Measurements from ENCODE around the gene MESP2.

Gene MESP2

GRCh38 chr15:89825271-89825940 lies 49.3 kb downstream of the MESP2 start:
- no peak overlapping the region for H3K4me3 ChIP-seq (ENCODE audit: low read length)
- DNase-seq (ENCODE audit: low read depth, low spot score): no peak

- DNase-seq (ENCODE audit: low read depth, low spot score): no peak
- no peak overlapping the region for H3K4me3 ChIP-seq (ENCODE audit: low read length)
Measured at GRCh38 chr15:89826671-89827655, 50.8 kb downstream of the MESP2 start.

GRCh38 chr15:89827829-89828228 lies 51.7 kb downstream of the MESP2 start:
- no peak overlapping the region for H3K4me3 ChIP-seq (ENCODE audit: low read length)
- DNase-seq (ENCODE audit: low read depth, low spot score): no peak

Measured in Jurkat, Clone E6-1 (cell line).